Colon (tissue), 2 donors: Measurements from ENCODE around the gene ACSS3.

Experiments
- FAIRE-seq: peaks from 2 replicates; lab custom pipeline; 2012; peaks lifted over from hg19 to GRCh38; lab: Jason Lieb, UNC
- donor health status: control.
- donor health status: control.

Gene ACSS3

DNA sequence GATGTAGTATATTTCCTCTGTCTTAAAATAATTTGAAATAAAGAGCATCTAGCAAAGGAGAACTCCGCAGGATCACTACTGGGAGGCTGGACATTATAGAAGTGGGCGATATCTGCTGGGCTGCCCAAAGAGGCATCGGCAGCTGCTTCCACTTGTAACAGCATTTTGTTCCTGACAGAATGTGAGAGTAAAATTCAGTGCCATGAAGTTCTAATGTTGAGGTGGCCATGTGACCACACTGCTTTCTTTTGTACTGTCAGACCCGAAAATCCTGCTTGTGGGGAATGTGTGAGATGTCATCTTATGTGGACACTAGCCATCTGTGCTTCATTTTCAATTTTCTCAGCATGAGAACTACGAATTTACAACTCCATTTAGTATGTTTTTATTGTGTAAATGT lies 151.9 kb downstream of the ACSS3 start:
- no peak for FAIRE-seq

DNA sequence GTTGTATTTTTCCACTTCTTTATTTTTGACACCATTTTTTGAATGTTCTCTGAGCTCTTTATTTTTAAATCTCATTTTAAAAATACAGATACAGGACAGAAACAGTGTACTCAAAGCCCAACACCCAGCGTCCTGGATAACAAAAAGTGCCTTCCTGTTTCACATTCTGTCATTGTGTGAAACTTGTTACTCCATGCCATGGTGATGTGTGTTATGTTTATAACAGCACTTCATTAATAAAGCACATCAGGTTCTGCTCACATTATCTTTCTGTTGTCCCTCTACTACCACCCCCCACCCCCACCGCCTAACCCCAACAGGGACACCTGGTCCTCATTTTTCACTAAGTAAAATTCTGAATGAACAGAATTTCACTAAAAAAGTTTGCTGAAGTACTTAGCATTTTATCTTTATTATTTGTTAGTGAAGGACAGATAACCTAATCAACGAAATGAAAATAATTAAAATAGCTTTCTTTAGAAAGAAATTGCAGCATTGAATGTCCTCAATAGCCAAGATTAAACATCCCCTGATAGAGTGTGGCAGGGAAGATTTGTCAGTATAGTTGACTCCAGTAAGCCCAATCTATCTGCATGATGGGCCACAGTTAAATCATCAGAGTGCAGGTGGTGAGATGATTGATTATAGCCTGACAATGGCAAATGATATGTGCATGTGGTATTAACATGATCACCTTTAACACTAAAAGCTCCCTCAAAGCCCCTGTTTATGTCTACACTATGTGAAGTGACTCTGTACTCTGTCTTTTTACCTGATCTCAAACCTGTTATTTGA lies 153.9 kb downstream of the ACSS3 start:
- FAIRE-seq = no peak

DNA sequence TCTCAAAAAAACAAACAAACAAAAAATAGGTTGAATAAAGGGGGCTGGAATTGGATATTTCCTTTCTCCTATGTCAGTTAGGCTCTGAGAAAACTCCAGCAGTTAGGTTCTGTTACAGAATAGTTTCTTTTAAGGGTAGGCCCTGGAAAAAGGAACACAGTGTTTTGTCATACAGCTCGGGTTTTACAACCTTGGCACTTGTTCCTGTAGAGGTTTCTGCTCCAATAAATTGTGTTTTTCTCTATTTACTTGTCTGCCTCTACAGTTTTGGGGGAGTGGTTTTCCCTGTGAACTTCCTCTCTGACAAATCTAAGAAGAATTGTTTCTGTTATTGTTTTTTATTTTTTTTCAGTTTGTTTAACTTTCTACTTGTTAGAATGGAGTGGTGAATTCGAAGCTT lies 167.6 kb downstream of the ACSS3 start:
- no peak for FAIRE-seq

DNA sequence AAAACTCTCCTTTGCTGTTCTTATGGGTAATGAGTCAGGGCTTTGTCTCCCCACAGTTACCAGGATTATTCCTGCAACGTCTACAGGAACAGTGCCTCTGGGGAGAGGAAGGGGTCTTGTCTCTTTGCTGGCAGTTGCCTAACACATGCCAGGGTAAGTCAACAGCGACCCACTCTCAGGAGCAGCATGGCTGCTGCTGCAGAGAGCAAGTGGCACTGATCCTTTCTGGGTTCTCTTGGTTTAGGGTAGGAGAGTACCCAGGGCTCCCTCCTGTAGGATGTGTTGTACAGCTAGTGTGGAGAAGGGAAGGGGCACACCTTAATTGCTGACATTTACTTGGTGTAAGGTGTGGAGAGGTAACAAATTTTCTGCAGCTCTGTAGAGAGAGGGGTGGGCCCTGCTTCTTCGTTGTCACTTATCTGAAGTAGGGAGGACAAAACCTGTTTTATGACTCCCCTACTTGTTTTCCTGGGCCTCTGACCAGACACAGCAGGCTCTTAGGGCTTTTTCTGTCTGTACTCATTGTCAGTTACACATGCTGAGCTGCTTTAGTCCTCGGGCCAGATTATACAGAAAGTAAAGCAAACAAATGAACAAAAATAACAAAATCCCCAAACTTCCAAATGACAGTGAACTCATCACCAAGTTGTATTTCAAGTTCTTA lies 168.2 kb downstream of the ACSS3 start:
- FAIRE-seq = no peak

DNA sequence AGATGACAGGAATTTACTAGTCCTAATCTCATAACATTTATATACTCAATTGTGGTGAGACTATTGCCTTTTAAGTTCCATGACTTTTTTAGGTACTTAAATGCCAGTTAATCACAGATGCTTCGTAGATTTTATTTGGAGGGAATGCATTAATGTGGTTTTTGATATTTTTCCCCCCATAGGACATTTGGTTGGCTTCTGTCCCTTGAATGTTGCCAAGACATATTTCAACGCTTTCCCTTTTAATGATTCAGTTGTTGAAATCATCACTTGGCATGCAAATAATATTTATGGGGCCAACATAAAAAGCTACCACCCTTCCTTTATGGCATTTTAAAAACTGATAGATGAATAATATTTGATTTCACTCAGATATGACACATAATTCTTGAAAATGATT lies 172.1 kb downstream of the ACSS3 start:
- FAIRE-seq = no peak

DNA sequence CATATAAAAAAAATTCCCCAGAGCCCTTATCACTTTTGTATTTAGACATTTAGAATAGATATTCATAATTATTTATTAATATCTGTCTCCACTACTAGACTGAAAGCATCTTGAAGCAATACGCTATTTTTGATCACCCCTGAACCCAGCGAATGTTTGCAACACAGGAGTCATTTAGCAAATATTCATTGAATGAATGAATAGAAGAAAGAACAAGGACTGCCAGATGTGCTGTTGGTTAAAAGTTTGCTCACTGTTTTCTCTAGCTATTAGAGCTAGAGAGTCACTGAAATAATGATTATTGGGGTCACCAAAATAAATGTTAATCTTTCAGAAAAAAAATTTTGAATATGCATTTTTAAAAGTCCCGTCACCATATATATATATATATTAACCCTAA lies 174.3 kb downstream of the ACSS3 start:
- FAIRE-seq = no peak

DNA sequence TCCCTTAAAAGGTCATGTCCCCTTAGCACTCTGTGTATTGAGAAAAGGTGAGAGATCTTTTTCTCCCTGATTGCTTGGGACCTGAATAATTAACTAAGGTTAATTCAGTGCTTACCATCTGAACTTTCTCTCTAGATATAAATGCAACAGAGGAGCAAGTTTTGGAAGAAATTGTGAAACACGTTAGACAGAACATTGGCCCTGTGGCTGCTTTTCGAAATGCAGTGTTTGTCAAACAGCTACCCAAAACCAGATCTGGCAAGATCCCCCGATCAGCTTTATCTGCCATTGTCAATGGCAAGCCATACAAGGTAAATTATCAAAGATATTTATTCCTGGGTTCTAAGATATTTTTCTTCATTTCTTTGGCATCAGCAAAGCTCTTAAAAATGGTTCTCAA lies 175.5 kb downstream of the ACSS3 start:
- FAIRE-seq = no peak

DNA sequence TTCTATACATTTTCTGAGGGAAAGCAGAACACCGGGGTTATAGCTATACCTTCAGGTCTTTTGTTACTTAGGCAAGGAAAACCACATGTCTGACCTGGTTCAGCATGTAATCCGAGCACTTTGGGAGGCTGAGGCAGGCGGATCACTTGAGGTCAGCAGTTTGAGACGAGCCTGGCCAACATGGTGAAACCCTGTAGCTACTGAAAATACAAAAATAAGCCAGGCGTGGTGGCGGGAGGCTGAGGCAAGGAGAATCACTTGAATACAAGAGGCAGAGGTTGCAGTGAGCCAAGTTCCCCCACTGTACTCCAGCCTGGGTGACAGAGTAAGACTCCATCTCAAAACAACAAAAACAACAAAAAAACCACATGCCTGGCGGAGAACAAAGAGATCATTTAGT lies 177.6 kb downstream of the ACSS3 start:
- FAIRE-seq = no peak

DNA sequence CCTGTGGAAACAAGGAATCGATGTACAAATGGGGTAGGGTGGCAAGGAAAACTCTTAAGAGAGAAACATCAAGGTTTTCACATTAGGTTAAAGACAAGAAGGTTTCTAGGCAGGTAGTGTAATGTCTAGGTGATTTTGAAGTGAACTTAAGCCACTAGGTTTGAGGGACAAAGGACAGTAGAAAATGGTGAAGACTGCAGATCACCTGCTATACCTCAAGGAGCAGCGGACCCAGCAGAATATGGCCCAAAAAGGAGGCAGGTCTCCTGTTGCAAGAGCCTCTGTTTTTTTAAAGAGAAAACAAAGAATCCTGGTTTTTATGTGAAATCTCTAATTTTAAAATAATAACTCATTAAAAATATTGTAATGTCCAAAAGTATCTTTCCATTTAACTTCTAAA lies 178.1 kb downstream of the ACSS3 start:
- FAIRE-seq = no peak

DNA sequence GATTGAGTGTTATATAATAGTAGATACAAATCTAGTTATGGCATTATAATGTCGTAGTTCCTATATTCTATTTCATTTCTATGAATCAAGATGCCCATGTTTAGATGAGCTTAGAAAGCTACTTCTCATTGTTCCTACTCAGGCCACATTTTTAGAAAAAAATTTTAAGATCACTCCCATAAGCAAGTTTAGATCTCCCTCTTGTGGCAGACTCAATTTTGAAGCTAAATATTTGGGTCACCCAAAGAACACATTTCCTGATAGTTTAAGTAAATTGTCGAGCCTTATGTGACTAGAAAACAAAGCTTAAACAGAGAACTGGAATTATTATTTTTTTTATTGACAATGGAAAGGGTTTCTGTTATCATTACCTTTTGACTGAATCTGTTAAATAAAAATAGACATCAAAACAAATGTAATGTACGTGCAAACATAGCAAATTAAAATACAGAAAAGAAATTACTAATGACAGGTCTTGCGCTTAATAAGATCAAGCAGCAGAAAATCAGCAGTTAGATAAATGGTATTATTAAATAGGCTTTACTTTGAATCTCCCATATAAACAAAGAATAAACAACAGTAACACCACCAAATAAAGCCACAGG lies 180.2 kb downstream of the ACSS3 start:
- peak; percentile 41 for FAIRE-seq

DNA sequence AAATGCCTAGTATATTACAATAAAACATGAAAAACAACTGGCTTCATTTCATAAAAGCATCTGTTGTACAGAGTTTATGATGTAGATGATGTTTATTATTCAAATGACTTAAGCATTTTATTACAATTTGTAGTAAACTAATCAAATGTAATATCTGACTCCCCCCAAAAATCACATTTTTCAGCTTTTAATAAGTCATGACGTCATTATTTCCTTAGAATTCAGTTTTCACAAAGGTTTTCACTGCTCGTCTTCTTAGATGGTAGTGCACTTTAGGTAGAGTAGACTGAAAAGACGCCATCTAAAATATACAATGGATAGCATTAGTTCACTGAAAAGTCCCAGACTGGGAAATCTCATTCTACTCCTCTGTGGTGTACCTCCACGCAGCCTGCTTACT lies 181.5 kb downstream of the ACSS3 start:
- no peak for FAIRE-seq

DNA sequence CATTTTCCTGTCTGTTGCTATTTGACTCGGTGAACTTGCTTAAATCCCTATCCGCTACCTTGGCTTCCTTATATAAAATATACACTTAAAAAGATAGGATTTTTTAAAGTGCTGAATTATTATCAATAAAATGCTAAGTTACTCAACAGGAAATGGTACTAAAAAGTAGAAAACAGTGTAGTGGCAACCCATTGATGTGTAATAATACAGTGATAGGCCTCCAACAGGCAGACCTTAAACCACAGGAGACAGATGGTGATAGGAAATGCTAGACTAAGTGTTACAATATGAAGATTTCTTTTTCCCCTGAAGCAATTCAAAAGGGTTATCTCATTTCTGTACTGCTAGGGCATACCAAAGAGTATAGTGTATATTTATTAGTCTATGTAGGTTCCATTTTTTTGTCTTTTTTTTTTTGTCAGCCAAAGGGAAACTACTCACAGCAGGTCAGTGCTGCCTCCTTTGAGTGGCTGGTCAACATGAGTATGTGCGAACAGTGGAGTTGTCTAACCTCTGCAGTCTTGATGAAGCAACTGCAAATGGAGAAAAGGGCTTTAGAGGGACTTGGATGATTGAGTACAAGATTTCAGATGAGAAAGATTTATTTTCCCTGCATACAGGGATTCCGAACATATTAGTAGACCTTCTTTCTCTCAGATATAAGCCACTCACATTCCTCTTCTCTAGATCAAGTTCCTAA lies 183.8 kb downstream of the ACSS3 start:
- FAIRE-seq = no peak

DNA sequence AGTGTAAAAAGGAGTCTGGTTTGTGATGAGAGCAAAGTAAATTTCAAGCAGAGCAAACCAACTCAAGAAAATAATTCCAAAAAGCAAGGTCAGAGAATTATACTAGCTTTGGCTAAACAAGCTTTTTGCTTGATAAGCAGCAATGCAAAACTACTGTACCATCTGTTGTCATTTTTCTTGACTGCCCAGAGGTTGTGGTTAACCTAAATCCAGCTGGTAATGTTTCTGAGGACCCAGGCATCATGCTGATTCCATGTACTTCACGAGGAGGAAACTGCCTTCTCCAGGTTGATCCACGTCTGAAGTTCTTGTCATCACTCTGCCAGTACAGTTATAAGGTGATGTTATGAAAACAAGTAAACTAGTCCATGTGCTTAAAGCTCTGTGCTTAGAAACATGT lies 185.2 kb downstream of the ACSS3 start:
- no peak for FAIRE-seq

DNA sequence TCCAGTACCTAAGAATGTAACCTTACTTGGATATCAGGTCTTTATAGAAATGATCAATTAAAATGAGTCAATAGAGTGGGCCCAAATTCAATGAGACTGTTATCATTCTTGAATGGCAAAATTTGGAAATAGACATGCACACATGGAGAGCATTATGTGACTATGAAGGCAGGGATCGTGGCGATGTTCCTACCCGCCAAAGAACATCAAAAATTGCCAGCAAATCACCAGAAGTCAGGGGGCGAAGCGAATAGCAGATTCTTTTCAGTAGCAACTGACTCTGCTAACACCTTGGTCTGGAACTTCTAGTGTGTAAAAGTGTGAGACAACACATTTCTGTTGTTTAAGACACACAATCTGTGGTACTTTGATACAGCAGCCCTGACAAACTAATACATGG lies 192.5 kb downstream of the ACSS3 start:
- FAIRE-seq = no peak

DNA sequence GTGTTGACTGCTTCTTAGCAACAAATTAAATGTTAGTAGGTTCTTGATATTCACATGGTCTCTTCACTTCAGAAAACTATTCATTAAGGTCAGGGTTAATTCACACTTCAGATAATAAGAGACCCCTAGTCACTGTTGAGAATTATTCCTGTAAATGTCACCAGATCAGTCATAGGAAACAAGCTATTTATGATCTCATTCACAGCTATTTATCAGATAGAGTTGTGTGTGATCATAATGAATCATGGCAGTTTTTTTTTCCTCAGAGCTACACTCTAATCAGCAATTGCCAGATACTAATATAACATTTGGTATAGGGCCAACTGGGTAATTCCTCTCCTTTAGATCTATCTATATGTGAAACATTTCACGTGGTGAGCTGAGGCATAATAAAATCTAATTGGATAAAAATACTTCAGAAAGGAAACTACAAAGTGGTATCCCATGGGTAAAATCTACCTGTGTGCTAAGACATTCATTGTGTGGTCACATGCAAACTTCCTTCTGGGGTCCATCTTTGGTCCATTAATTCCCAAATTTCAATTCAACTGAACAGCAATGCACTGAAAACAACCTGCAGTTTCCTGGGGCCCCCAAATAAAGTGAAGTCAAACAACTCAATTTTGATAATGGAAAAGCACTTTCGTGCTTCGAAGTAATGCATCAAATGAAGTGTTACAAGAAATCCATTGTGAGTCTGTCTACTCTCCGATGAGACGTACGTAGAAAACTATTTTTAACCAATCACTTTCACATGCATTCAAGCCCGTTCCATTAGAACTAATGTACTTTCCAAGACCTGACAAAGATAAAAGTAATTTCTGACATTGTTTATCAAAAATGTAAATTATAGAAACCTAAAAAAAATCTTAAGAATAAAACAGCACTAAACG lies 197.0 kb downstream of the ACSS3 start:
- no peak for FAIRE-seq

DNA sequence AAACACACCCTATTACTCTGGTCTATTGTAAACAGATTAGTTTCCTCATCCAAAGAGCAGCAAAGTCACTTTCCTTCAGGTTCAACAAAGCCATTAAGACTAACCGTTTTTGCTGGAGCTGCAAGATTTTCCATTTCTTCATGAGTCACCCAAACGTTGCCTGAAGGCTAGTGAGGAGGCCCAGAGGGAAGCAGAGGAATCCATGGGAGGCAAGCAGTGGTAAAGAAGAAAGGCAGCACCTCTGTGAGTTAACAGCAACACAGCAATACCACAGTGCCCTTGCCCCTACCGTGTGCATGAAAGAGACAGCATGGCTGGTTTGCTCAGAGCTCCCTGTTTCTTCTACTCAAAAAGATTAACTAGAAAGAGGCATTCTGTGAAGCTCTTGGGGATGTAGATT lies 206.3 kb downstream of the ACSS3 start:
- FAIRE-seq = no peak

DNA sequence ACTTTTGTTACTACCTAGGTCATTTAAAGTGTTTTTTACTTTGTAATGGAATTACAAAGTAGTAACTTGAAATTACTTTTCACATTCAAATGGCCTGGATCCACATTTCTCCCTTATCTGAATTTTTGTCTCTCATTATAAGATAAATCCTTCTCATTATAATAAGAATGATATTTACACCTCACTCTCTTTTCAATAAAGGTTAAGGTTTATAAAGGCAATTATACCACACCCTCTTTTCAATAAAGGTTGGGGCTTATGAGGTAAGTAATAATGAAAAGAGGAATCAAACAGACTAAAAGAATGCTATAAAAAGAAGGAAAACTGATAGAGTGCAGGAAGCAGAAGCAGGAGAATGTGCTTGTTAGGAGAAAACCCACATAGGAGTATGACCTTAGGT lies 210.8 kb downstream of the ACSS3 start:
- FAIRE-seq = no peak

DNA sequence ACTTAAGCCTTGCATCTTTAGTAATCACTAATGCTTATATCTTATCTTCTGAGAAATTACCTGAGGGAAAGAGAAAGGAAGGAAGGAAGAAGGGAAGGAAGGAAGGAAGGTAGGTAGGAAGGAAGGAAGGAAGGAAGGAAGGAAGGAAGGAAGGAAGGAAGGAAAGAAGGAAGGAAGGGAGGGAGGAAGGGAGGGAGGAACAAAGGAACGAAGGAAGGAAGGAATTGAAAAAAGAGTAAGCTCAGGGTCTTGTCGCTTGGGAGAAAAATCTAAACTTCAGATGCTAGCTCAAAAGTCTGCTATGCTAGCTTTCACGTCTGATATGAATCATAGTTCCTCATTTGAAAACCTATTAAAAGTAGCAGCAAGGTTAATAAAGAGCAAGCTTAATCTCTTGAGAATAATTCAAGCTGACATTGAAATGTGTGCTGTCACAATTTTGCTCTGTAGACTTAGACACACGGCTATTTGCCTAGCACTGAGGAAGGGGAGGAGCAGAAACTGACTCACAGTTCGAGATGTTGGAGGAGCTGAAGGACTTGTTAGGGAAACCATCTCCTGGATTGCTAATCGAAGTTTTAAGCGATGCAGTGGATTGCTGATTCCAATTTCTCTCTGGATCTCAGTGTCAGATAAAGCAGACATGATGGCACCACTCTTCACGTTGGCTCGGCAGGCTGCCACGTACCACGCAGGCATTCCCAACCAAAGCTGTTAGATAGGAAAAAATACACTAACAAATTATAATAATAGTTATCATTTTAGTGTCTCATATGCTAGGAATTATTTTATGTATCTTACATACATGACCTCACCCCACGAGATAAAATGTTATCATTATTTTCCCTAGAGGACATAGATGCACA lies 216.7 kb downstream of the ACSS3 start:
- FAIRE-seq = no peak

DNA sequence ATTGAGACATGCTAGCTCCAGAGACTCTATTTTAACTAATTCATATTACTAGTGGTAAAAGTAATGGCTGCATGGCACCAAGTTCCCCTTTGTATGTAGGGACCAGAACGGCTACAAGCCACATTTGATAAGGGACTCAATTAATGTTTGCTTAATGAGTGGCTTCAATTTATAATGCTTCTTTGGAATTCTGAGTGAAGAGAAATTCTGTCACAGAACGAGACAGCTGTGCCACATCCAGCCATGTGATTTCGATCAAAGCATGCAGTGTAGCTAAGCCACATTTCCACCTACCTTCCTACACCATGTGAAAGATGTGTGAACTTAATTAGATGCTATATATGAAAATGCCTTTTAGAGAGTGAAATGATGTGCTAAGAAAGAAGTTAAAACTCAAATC lies 217.4 kb downstream of the ACSS3 start:
- no peak for FAIRE-seq

DNA sequence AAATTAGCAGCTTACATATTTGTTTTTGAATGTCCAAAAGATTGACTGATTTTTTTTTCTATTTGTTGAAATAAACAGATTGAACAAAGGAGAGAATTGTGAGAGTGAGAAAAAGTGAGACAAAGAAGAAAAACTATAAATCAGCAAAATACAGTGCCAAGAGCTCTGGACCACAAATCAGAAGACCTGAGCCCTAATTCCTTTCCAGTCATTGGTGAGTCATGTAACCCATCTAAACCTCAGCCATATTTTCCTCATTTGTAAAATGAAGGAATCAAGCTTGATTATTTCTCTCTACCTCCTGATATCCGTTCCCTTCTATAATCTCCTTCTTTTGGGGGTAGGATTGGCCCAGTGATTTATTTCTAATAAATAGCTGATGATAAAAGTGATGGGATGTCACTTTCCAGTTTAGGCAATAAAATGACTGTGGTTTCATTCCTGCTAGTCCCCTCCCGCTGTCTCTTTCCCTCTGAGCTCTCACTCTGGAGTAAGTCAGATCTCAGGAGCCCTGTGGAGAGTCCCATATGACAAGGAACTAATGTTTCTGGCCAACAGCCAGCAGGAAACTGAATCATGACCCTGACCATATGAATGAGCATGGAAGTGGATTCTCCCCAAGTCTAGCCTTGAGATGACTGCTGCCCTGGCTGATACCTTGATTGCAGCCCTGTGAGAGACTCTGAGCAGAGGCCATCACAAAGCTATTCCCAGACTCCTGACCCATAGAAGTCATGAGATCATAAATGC lies 218.9 kb downstream of the ACSS3 start:
- no peak for FAIRE-seq
